HG03354 (cell line): ENCODE results near the gene SLCO2B1.

Experiments
- ATAC-seq: cut with Tn5 transposase; IDR thresholded peaks from one replicate; pipeline ENCODE4 v1.9.1; 2021; ENCODE audit warnings: mild to moderate bottlenecking; ENCODE audit not compliant: unreplicated experiment, poor library complexity, severe bottlenecking

SLCO2B1 gene

DNA sequence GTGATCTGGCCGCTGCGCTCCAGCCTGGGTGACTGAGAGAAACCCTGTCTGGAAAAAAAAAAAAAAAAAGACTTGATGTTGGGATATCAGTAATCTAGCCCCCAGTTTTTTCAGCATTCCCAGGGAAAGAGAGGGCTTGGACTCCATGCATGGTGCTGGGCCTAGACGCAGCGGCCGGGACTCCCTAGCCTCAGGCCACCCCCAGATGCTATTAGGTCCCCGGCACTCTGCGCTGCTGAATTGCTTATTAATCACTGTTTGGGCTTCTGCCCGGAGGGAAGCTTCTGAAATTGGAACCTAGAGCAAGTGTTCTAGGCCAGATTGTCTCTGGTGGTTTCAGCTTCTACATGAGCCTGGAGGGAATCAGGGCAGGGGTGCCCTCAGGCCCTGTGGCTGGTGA, 39.0 kb downstream of the SLCO2B1 start:
- ATAC-seq = no peak

DNA sequence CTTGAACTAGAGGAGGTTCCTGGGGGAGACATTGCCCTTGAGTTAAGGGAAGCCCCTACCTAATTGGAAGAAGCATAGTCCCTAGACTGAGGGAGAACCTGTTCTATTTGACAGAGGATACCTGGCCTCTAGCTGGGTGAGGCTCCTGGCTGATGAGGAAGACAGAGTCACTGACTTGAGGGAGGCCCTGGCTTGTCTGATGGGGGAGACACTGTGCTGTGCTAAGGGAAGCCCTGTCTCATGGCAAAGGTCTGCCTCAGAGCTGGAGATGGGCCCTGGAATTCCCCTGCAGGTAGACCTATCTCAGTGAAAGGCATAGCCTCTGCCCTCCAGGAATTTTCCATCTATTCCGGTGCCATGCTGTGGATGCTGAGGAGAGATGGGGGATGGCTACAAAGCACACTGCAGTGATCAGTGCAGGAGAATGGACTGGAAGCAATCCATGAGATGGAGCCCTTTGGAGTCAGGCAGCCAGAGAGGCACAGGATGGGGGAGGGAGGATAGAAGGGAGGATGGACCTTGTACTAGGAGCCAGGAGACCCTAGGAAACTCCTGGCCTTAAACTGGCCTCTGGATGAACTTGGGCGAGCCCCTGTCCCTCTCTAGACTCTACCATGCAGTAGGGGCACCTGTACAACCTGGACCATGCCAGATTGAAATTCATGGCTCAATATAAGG, 39.9 kb downstream of the SLCO2B1 start:
- ATAC-seq = no peak

- no peak for ATAC-seq
Measured at GRCh38 chr11:75191330-75191717, 40.4 kb downstream of the SLCO2B1 start.

DNA sequence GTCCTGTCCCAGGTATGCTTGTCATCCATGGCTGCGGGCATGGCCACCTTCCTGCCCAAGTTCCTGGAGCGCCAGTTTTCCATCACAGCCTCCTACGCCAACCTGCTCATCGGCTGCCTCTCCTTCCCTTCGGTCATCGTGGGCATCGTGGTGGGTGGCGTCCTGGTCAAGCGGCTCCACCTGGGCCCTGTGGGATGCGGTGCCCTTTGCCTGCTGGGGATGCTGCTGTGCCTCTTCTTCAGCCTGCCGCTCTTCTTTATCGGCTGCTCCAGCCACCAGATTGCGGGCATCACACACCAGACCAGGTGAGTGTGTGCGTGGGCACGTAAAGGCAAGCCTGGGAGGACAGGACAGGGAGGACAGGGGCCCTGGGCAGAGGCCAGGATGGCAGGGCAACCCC, 42.4 kb downstream of the SLCO2B1 start:
- no peak for ATAC-seq

DNA sequence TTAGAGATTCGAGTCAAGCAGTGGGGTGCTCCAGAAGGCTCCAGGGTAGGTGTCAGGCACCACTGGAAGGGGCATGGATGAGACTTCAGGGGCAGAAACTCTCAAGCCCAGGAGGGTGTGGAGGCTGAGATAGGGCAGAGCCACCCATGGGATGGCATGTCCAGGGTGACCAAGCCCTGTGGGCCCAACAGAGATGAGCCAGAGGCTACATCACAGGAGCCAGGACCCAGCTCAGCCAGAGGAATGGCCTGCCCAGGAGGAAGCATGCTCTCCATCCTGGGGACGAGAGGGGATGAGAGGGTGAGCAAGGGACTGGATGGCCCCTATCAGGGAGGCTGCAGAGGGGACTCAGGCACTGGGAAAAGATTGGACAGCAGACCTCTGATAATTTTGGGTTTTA, 42.8 kb downstream of the SLCO2B1 start:
- no peak for ATAC-seq

- ATAC-seq = no peak
Measured at GRCh38 chr11:75194147-75194546, 43.2 kb downstream of the SLCO2B1 start.

DNA sequence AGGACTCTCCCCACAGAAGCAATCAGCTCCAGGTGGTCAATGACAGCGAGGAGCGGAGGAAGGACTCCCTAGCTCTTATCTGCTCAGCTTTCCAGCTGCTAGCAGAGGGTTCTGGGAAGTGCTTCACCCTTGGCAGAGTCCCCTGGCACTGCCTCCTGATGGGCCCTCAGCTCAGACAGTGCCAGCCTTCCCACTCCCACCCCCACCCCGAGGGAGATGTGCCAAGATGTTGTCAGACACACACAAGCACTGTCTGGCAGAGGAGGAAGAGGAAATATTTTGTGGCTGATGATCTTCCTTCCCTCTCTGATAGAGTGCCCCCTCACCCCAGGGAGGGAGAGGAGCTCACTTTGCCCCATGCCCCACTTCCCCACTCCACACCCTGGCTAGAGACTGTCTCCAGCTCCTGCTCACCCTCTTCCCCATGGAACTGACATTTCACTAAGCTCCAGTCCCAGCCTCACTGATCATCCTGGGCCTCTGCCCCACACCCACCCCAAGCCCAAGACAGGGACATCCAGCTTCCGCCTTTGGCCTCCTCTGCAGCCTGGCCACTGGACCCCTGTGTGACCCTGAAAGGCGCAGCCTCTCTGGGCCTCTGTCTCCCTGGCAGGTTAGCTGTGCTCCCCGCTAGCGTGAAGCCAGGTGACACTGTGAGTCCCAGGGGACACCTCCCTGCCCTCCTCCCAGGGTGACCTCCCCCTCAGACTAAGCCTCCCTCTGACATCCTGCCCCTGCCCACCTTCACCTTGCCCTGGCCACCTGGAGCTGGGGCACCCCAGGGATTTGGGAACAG, 44.5 kb downstream of the SLCO2B1 start:
- no peak for ATAC-seq

DNA sequence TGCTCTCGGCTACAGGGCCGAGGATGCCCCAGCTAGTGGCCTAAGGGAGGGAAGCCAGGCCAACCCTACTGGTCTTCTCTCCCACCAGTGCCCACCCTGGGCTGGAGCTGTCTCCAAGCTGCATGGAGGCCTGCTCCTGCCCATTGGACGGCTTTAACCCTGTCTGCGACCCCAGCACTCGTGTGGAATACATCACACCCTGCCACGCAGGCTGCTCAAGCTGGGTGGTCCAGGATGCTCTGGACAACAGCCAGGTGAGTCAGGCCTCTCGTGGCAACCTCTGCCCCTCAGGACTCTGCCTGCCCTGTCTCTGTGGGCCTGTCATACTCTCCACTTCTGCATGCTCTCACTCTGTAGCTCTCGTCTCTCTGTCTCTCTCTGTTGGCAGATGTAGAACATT, 45.5 kb downstream of the SLCO2B1 start:
- ATAC-seq = no peak

- no peak for ATAC-seq
Measured at GRCh38 chr11:75197512-75198277, 46.8 kb downstream of the SLCO2B1 start.

DNA sequence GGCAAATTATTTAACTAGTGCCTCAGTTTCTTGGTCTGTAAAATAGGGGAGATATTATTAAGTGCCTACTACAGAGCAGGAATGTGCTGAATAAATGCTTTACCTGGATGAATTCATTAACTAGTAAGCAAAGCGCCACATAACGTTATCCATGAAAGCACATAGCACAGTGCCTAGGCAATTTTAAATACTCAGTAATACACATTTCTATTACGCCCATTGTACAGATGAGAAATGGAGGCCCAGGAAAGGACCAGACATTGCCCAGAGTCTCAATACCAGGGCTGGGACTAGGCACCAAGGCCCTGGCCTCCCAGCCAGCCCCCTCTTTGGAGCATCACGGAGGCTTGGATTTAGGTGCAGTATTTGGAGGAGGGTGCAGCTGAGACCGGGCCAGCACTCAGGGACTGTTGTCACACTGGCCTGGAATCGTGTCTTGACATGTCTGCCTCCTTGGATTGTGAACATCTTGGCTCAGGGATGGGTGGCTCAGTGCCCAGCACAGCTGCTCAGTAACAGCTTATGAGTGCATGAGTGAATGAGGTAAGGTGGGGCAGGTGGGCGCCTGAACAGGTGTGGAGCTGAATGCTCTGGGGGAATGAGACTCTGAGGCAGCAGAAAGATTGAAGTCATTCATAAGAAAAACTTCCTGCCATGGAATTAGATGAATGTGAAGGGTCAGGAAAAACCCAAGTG, 47.5 kb downstream of the SLCO2B1 start:
- no peak for ATAC-seq

DNA sequence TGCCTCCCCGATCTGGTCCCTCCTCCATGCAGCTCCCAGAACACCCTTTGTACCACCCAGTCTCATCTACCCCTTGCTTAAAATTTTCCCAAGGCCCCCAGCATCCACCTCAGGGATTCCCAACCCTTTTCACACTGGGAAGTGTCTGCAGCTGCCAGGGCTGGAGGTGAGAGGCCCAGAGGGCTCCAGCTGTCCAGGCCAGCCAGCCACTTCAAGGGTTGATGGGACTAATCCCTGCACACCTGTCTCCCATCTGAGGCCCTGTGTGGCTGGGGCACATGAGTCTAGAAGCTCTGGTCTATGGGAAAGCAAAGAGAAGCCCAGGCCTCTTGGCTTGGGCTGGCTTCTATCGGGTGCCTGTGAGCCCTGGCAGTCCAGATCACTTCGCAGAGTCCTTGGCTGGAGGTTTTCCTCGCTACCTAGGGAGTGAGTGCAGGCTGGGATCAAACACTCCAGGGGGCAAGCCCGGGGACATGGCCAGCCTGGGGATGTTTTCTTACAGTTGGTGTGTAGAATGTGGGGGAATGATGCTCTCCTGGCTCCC, 48.6 kb downstream of the SLCO2B1 start:
- ATAC-seq = no peak

DNA sequence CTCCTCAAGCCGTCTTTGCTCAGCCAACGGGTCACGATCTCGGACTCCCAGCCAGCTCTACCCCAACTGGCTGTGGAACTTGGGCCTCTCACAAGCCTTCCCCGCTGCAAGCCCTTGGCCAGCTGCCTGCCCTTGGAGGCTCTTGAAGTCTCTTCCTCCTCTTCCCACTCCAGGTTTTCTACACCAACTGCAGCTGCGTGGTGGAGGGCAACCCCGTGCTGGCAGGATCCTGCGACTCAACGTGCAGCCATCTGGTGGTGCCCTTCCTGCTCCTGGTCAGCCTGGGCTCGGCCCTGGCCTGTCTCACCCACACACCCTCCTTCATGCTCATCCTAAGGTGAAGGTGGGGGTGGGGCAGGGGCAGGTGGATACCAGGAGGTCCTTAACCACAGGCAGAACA, 49.1 kb downstream of the SLCO2B1 start:
- no peak for ATAC-seq

- ATAC-seq = no peak
Measured at GRCh38 chr11:75200531-75200930, 49.6 kb downstream of the SLCO2B1 start.

- ATAC-seq = no peak
Measured at GRCh38 chr11:75201771-75202170, 50.9 kb downstream of the SLCO2B1 start.

GRCh38 chr11:75202195-75202594, 51.3 kb downstream of the SLCO2B1 start:
- ATAC-seq = no peak

GRCh38 chr11:75203138-75203537, 52.2 kb downstream of the SLCO2B1 start:
- no peak for ATAC-seq

- no peak for ATAC-seq
Measured at GRCh38 chr11:75203641-75204011, 52.7 kb downstream of the SLCO2B1 start.

DNA sequence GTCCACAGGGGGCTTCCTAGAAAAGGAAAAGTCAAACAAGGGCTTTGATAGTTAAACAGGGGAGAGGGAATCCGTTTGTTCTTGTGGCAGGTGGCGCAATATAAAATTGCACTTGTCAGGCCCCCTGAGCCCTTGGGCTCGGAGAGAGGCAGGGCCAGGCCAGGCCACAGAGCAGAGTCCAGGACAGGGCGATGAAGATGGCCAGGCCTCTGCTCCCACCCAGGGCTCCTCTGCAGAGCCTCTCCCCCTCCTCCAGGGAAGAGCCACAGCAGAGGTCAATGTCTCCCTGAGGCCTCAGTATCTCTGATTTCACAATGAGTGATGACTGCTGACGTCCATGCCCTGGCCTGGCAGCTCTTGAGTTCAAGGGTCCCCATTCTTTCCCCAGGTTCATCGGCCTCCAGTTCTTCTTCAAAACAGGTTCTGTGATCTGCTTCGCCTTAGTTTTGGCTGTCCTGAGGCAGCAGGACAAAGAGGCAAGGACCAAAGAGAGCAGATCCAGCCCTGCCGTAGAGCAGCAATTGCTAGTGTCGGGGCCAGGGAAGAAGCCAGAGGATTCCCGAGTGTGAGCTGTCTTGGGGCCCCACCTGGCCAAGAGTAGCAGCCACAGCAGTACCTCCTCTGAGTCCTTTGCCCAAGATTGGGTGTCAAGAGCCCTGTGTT, 53.2 kb downstream of the SLCO2B1 start:
- no peak for ATAC-seq
